ENCODE measurements around the gene POLG2. TPM values are rescaled to one million over a fixed set of nuclear protein-coding genes. Genes with fewer than 3 reads are reported as not detected.

Gene POLG2
- total RNA-seq, 1 donor from 2014 or later: 18.3 TPM

DNA sequence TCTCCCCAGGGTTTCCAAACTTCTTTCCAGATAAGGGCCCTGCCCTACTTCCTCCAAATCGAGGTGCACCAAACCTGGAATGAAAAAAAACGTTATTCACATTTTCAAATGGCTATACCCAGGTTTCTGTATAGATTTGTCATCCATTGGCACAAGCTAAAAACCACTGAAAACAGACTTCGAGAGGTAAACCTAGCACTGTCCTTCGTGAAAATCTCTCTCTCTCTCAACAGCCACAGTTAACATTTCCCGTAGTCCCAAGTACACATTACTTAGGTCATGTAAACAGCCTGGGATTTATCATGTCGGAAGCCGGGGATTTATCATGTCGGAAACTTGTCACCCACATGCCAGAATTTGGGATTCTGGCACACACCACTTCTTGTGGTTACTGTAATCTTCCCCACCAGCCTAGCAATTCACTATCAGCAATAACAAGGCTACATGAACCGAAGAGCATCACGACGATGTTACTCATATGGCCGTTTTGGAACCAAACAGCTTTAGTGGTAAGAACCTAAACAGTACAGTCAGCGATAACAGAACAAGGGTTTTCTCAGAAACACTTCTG is 8.0 kb upstream of the POLG2 start:
- peak overlapping the region; percentile 100 for H3K27ac Mint-ChIP-seq (ENCODE audit: unreplicated experiment)
- TF ChIP-seq, protein P1, sequence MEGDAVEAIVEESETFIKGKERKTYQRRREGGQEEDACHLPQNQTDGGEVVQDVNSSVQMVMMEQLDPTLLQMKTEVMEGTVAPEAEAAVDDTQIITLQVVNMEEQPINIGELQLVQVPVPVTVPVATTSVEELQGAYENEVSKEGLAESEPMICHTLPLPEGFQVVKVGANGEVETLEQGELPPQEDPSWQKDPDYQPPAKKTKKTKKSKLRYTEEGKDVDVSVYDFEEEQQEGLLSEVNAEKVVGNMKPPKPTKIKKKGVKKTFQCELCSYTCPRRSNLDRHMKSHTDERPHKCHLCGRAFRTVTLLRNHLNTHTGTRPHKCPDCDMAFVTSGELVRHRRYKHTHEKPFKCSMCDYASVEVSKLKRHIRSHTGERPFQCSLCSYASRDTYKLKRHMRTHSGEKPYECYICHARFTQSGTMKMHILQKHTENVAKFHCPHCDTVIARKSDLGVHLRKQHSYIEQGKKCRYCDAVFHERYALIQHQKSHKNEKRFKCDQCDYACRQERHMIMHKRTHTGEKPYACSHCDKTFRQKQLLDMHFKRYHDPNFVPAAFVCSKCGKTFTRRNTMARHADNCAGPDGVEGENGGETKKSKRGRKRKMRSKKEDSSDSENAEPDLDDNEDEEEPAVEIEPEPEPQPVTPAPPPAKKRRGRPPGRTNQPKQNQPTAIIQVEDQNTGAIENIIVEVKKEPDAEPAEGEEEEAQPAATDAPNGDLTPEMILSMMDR (IDR thresholded peaks at IDR 0.05): no peak
- peaks cover 56% of the 10 kb centered on the region for H3K36me3 Mint-ChIP-seq (ENCODE audit: unreplicated experiment)
- H3K27me3 Mint-ChIP-seq (ENCODE audit: unreplicated experiment): no peaks in the 10 kb centered on the region
- no peaks in the 10 kb centered on the region for H3K9me3 Mint-ChIP-seq (ENCODE audit: unreplicated experiment)
- peak overlapping the region; percentile 100 for H3K4me3 Mint-ChIP-seq (ENCODE audit: unreplicated experiment)
- peaks cover 50% of the 10 kb centered on the region for H3K4me1 Mint-ChIP-seq (ENCODE audit: unreplicated experiment)
- DNase-seq (ENCODE audit: extremely low spot score, unreplicated experiment): no peak

DNA sequence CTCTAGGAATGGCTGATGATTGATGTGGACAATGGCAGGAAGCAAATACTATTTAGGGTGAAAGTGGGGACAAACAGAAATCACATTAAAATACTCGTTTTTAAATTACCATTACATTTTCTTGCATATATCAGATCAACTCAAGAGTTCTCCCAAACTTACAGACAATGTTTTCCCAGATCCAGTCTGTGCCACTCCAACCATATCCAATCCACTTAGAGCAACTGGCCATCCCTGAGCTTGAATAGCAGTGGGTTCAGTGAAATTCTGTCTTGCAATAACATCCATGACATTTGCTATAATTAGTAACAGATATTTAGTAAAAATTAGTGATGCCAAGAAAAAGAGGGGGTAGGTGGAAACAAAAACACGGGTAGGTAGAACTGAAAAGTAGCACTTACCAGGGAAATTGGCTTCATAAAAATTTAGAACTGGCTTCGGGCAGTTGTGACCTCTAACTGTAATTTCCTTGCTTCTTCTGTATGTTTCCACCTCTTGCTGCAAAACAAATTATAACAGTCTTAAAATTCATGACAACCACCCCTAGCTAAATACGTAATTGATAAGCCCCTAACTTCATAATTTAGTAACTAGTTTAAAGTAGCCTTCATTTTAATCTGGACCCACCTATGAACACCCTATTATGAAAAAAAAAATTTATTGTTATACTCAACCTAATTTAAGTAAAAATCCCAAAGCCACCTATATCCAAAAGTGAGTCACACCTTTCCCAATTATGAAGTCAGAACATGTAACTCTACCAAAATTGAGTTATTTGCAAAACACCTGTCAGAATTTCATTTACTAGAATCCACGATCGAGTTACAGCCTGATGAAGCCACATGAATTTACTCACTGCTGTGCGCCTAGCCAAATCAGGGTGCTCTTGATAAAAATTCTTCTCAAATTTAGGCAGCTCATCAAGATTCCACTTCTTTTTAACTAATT is 7.2 kb upstream of the POLG2 start:
- peaks cover 62% of the 10 kb centered on the region for H3K36me3 Mint-ChIP-seq (ENCODE audit: unreplicated experiment)
- peak overlapping the region; percentile 100 for H3K27ac Mint-ChIP-seq (ENCODE audit: unreplicated experiment)
- peak overlapping the region; percentile 100 for H3K4me3 Mint-ChIP-seq (ENCODE audit: unreplicated experiment)
- no peak for DNase-seq (ENCODE audit: extremely low spot score, unreplicated experiment)
- H3K27me3 Mint-ChIP-seq (ENCODE audit: unreplicated experiment): no peaks in the 10 kb centered on the region
- TF ChIP-seq, protein P1 (IDR thresholded peaks at IDR 0.05): no peak
- peaks cover 52% of the 10 kb centered on the region for H3K4me1 Mint-ChIP-seq (ENCODE audit: unreplicated experiment)
- no peaks in the 10 kb centered on the region for H3K9me3 Mint-ChIP-seq (ENCODE audit: unreplicated experiment)

DNA sequence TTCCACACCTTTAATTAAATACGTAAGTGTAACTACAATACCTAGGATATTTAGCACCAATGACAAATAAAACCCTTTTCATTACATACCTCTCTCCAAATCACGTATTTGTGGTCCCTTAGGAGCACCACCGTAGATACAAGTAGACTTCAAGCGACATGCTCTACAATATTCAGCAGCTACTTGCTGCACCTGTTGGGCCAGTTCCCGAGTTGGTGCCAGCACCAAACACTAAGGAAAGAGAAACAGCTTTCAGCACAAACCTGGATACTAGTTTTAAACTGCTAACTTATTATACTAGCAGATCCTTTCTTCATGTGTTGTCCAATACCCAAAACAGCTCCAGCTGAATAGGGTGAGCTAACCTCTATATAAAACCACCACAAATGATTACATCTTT is 6.5 kb upstream of the POLG2 start:
- Mint-ChIP-seq H3K36me3 (ENCODE audit: unreplicated experiment) (peaks cover 66% of the 10 kb centered on the region), H3K9me3 (ENCODE audit: unreplicated experiment) (no peaks in the 10 kb centered on the region), H3K27me3 (ENCODE audit: unreplicated experiment) (no peaks in the 10 kb centered on the region), H3K27ac (ENCODE audit: unreplicated experiment) (peak overlapping the region; percentile 62), H3K4me3 (ENCODE audit: unreplicated experiment) (peak overlapping the region; percentile 10), H3K4me1 (ENCODE audit: unreplicated experiment) (peaks cover 52% of the 10 kb centered on the region)
- no peak for DNase-seq (ENCODE audit: extremely low spot score, unreplicated experiment)
- TF ChIP-seq, protein P1 (IDR thresholded peaks at IDR 0.05): no peak

DNA sequence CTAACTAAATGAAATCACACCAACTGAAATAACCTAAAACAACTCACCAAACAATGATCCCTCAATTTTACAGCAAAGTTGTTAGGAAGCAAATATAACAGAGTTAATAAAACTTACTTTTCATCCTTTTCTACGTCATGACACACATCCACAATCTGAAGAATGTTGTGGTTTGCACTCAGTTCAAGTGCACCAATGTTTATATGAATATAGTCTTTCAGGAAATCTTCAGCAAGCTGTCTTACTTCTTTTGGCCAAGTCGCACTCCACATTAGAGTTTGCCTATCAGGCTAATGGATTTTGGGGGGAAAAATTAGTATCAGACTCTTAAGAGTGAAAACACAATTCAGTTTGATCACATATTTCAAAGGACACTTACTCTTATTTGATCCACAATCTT is 6.0 kb upstream of the POLG2 start:
- Mint-ChIP-seq H3K4me3 (ENCODE audit: unreplicated experiment) (no peak overlapping the region), H3K36me3 (ENCODE audit: unreplicated experiment) (peaks cover 70% of the 10 kb centered on the region), H3K9me3 (ENCODE audit: unreplicated experiment) (no peaks in the 10 kb centered on the region), H3K27me3 (ENCODE audit: unreplicated experiment) (no peaks in the 10 kb centered on the region), H3K4me1 (ENCODE audit: unreplicated experiment) (peaks cover 53% of the 10 kb centered on the region), H3K27ac (ENCODE audit: unreplicated experiment) (peak overlapping the region; percentile 62)
- TF ChIP-seq, protein P1 (IDR thresholded peaks at IDR 0.05): no peak
- DNase-seq (ENCODE audit: extremely low spot score, unreplicated experiment): no peak

DNA sequence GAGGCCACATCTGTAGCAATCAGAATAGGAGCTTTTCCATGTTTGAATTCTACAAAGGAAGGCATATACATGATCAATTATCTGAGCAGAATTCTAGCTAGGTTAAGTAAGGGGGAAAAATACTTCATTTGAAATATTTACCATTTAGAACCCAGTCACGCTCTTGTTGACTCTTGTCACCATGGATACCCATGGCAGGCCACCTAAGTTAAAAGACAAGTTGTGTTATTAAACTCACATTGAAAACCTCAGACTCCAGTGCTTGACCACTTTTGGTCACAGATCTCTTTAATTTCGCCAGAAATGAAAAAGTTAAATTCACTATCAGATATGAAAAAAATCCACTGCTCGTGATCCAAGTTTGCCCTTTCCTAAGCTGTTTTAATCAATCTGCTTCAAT is 5.2 kb upstream of the POLG2 start:
- TF ChIP-seq, protein P1 (IDR thresholded peaks at IDR 0.05): no peak
- no peaks in the 10 kb centered on the region for H3K27me3 Mint-ChIP-seq (ENCODE audit: unreplicated experiment)
- H3K4me3 Mint-ChIP-seq (ENCODE audit: unreplicated experiment): no peak overlapping the region
- peak overlapping the region; percentile 62 for H3K27ac Mint-ChIP-seq (ENCODE audit: unreplicated experiment)
- no peak for DNase-seq (ENCODE audit: extremely low spot score, unreplicated experiment)
- peaks cover 70% of the 10 kb centered on the region for H3K36me3 Mint-ChIP-seq (ENCODE audit: unreplicated experiment)
- peaks cover 60% of the 10 kb centered on the region for H3K4me1 Mint-ChIP-seq (ENCODE audit: unreplicated experiment)
- no peaks in the 10 kb centered on the region for H3K9me3 Mint-ChIP-seq (ENCODE audit: unreplicated experiment)
